WERI-Rb-1 (cell line): ENCODE data around the gene TEX2.

ENCODE experiments used
- DNase-seq: peaks from one replicate; pipeline ENCODE4 v3.0.0-alpha.2; 2020
- H3K27ac ChIP-seq: fragments of 250-450 bp; sonication (Bioruptor Pico); 2 replicates; pipeline ENCODE4 v1.5.1; 2020; ENCODE audit warnings: mild to moderate bottlenecking, moderate library complexity
- H3K27me3 ChIP-seq: fragments of 250-450 bp; sonication (Bioruptor Pico); 2 replicates; pipeline ENCODE4 v1.5.1; 2021; ENCODE audit warnings: mild to moderate bottlenecking, low read depth, moderate library complexity; ENCODE audit not compliant: insufficient read depth, severe bottlenecking
- H3K36me3 ChIP-seq: fragments of 250-450 bp; sonication (Bioruptor Pico); 2 replicates; pipeline ENCODE4 v1.5.1; 2020; ENCODE audit warnings: mild to moderate bottlenecking, moderate library complexity
- H3K4me3 ChIP-seq: 2 replicates; pipeline ENCODE4 v1.5.1; 2011; ENCODE audit warnings: low read depth, mild to moderate bottlenecking, control low read depth, low read length
- H3K9me3 ChIP-seq: fragments of 250-450 bp; sonication (Bioruptor Pico); 2 replicates; pipeline ENCODE4 v1.5.1; 2021; ENCODE audit warnings: mild to moderate bottlenecking, moderate library complexity; ENCODE audit not compliant: severe bottlenecking
- TF ChIP-seq, protein P1 (sequence below): IDR thresholded peaks from 2 replicates; pipeline ENCODE4 v1.5.1; 2011; ENCODE audit warnings: low read depth, mild to moderate bottlenecking, control low read depth, inconsistent platforms, low read length

The TEX2 gene

DNA sequence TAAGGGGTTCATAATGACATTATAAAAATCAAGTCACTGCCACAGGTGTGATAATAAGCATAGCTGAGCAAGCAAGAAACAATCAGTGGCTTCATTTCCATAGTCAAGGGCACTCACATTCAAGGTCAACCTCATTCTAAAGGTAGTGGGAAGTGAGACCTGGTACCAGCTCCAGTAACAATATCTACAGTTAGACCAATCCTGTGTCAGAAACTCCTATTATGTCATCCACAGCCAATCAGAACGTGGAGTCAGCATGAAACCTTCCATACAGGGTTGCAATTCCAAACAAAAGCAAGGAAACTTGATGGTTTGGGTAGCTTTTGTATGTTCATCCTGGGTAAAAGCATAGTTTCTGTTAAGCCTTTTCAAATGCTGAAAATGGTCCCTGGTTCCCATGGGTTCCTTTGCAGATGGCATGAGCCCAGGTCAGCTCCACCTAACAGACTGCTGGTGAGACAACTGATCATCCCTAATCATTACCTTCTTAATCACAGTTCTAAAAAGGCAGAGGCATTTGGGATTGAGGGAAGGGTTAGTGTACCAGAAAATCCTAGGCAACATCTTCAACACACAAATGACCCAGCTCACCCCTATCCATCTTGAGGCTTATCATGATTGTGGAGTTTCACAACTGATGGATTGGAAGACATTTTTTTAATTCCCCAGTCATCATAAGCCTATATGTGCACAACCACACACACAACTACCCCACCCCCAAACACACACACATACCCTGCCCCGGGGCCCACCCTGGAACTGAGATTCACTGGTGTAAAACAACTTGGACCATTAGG, 30.4 kb downstream of the TEX2 start:
- Histone ChIP-seq H3K4me3 (no peak overlapping the region), H3K9me3 (peaks cover 3% of the 10 kb centered on the region), H3K27ac (peak overlapping the region; percentile 80), H3K27me3 (no peaks in the 10 kb centered on the region), H3K36me3 (peaks cover 19% of the 10 kb centered on the region)
- TF ChIP-seq, protein P1, sequence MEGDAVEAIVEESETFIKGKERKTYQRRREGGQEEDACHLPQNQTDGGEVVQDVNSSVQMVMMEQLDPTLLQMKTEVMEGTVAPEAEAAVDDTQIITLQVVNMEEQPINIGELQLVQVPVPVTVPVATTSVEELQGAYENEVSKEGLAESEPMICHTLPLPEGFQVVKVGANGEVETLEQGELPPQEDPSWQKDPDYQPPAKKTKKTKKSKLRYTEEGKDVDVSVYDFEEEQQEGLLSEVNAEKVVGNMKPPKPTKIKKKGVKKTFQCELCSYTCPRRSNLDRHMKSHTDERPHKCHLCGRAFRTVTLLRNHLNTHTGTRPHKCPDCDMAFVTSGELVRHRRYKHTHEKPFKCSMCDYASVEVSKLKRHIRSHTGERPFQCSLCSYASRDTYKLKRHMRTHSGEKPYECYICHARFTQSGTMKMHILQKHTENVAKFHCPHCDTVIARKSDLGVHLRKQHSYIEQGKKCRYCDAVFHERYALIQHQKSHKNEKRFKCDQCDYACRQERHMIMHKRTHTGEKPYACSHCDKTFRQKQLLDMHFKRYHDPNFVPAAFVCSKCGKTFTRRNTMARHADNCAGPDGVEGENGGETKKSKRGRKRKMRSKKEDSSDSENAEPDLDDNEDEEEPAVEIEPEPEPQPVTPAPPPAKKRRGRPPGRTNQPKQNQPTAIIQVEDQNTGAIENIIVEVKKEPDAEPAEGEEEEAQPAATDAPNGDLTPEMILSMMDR, result no peak
- no peak for DNase-seq

DNA sequence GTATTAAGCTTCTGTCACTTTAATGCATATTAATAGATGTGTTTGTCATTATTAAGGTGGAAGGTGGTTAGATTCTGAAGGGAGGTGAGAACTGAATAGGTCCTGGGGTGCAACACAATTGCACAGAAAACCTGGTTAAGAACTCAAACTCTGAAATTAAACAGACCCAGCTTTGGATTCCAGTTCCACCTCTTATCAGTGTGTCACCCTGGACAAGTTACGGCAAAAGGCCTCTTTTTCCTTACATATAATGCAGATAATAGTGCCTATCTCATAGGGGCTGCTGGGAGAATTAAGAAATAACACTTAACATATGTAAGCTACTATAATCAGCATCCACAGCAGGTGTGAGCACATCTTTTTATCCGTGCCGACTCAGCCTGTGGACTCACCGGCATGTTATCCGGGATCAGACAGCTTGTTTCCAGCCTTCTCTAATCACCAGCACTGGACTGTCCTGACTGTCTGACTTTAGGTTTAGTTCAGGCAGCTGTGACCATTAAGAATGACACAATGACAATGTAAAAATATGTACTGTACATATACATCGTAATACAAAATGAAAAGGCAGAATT, 31.4 kb downstream of the TEX2 start:
- TF ChIP-seq, protein P1, result no peak
- peak; percentile 91 for DNase-seq
- Histone ChIP-seq H3K27ac (peak overlapping the region; percentile 80), H3K9me3 (peaks cover 3% of the 10 kb centered on the region), H3K4me3 (no peak overlapping the region), H3K36me3 (peaks cover 16% of the 10 kb centered on the region), H3K27me3 (no peaks in the 10 kb centered on the region)

DNA sequence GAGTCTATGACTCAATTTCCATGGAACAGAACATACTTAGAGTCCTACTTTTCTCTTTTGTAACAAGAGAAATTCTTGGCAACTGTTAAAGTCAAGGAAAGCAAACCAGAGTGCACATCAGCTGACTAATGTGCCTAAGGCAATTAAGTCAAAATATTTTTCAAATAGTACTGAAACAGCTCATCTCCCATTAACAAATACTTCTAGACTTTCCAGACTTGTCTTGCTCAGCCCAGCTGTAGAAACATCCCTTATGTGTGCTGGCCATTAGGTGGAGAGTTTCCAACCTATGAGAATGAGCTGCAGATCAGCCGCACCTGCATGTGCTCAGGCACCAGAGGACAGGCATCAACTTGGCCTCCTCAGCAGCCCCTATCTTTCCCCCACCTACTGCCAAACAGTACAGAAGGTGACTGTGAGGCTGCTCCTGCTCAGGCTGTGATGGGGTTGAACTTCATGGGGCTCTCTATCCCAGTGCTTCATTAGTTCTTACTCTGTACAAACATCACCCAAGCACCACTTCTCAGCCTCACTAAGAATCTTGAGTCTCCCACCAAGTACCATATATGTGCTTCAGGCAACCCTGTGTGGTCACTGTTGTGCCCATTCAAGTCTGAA, 32.2 kb downstream of the TEX2 start:
- DNase-seq, result peak; percentile 21
- H3K27me3 ChIP-seq, result no peaks in the 10 kb centered on the region
- TF ChIP-seq, protein P1, result no peak

DNA sequence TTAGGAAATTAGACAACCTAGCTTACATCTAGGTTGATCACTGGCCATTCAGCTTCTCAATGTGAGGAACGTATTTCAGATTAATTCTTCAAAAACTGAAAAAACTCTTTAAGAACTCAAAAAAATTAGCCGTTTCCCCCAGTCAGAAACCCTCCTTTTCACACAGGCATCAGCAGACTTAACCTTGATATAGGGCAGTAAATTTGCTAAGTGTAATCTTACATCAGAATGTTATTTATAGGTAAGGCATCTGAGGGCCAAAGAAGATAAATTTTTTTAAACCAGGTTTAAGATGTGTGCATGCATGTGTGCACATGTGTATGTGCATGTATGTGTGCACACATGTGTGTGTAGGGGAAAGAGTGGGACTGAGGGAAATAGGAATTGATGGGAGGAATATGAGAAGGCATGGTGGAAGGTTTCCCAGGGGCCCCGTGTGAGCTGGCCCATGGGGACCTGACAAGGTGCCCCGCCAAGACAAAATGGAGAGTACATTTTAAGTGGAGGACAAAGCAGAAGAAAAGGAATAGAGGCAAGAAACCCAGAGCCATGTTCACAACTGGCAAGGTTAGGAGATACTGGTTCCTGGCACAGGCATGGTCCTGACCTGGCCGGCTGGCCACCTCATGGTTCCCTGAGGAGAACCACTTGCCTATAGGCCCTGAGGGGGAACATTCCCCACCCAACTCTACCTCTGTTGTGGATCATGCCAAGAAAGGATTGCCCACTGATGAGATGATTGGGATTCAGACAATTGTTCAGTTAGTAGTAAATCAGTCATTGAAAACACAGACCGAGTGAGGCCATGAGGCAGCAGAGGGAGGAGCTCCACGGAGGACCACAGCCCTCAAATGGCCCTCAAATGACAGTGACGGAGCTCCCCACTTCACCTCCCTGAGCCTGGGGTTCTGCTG, 33.0 kb downstream of the TEX2 start:
- Histone ChIP-seq H3K27ac (peak overlapping the region; percentile 80), H3K27me3 (no peaks in the 10 kb centered on the region), H3K9me3 (peaks cover 3% of the 10 kb centered on the region), H3K36me3 (peaks cover 18% of the 10 kb centered on the region), H3K4me3 (no peak overlapping the region)
- no peak for DNase-seq
- TF ChIP-seq, protein P1, result no peak

More for the DNA sequence above, 32.2 kb downstream of the TEX2 start:
- Histone ChIP-seq H3K36me3 (peaks cover 18% of the 10 kb centered on the region), H3K27ac (peak overlapping the region; percentile 80), H3K9me3 (peaks cover 3% of the 10 kb centered on the region), H3K4me3 (no peak overlapping the region)

DNA sequence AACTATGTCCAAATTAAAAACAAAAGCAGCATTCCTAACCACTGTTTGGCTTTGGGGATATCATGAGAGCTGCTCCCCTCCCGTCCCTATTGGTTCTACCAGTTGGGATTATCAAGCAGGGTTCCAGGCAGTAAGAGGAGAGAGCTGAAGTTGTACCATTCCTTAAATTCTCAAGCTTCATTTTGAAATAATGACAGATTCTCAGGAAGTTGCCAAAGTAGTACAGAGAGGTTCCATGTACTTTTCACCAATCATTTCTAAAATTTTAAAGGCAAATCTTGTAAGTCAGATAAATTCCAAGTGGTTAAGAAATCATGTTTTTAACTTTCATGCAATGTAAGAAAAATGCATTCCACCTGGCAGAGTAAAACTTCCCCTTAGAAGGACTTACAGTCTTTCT, 36.9 kb downstream of the TEX2 start:
- Histone ChIP-seq H3K4me3 (no peak overlapping the region), H3K27me3 (no peaks in the 10 kb centered on the region), H3K36me3 (peaks cover 3% of the 10 kb centered on the region; the same call in 1 of the 2 replicates), H3K9me3 (peaks cover 3% of the 10 kb centered on the region), H3K27ac (peak overlapping the region; percentile 82)
- no peak for DNase-seq
- TF ChIP-seq, protein P1, result no peak
